GM19328 (cell line): ENCODE measurements around the gene FIS1.

Experiments
- ATAC-seq: cut with Tn5 transposase; IDR thresholded peaks from one replicate; pipeline ENCODE4 v1.9.1; 2021; ENCODE audit warnings: mild to moderate bottlenecking, moderate library complexity; ENCODE audit not compliant: unreplicated experiment

FIS1 gene

DNA sequence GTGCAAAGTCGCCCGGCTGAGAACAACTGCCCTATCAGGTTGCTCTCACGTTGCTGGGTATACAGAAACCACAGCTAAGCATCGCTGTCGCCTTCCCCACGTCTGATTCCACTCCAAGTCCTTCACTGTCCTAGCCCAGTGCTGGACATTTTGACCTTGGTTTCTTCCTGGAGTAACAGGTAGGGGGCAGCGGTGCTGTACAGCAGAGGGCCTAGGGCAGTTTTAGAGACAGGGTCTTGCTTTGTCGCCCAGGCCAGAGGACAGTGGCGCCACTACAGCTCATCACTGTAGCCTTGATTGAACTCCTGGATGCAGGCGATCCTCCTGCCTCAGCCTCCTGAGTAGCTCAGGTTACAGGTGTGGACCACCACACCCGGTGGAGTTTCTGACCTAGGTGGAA, 9.8 kb downstream of the FIS1 start:
- no peak for ATAC-seq

DNA sequence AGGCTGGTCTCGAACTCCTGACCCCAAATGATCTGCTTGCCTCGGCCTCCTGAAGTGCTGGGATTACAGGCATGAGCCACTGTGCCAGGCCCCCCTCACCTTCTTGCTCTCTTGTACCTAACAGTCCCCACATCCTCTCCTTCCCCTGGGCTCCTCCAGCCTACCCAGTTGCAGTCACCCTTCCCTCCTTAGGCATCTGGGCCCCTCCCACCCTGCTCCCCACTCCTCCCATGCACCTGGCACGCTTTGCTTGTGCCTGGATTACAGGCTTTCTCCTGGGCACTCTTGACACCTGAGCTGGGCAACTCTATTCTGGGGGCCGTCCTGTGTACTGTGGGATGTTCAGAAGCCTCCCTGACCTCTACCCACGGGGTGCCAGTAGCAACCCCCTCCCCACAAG, 10.2 kb downstream of the FIS1 start:
- no peak for ATAC-seq

DNA sequence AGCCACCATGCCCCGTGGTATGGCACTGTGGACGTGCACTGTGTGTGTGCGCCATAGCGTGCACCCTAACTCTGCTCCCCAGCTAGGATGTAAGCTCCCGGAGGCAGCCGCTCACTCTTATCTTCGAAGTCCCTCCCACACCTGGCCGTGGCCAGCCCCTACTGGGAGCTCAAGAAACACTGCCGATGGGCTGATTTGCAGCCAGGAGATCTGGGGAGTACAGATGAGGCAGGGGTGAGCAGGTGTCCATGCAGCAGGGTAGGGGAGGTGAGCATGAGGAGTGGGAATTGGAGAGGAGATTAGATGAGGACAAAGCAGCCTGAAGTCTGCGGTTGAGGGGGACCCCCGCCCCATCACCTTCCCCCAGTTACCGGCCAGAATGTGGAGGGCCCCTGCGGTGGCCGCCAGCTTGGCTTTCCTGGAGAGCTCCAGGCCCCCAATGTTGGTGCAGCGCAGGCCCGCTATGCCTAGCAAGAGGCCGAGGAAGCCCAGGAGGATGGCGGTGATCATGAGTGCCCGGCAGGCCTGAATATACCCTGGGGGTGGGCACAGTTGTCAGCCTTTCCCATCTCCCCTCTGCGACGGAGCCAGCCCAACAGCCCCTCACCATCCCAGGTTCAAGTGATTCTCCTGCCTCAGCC, 10.9 kb downstream of the FIS1 start:
- ATAC-seq: no peak

DNA sequence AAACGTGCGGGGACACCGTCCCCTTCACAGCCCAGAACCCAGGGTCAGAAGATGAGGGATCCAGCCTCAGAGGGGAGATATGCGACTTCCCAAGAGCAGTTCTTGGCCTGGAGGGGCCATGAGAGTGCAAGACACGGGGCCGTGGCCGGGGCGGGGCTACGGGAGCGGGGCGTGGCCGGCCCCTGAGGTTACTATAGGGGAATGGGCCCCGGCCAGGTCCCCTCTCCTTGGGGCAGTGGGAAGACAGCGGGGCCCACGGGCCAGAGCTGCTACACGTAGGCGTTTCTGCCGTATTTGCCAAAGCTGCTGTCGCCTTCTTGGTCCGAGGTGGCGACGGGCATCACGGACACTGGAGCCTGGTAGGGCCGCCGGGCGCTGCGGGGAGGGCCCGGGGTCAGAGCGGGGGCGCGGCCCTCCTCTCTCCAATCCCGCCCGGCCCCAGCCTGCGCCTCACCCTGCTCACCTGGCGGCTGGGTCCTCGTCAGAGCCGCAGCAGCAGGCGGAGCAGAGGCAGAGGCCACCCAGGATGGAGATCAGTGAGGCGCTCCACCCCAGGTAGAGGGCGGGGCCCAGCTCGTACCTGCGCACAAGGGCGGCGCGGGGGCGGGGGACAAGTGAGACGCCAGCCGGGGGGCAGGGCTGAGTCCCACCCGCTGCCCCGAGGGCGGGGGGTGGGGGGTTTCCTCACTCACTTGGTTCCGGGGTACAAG, 12.6 kb downstream of the FIS1 start:
- no peak for ATAC-seq

DNA sequence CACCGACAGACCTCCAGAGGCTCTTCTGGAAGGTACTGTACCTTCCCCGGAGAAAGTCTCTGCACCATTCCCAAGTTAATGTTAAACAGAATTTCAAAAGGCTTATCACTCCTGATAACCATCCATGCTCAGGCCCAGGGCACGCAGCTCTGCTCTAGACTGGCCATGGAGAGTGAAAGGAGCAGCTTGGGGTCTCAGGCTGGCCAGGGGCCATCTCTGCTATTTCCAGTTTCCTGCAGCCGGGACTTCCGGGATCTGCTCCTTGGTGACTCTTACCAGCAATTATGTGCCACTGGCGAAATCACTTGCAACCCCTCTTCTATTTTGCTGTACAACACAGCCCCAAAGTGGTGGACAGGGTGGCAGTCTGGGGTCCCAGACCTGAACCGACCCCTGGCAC, 13.2 kb downstream of the FIS1 start:
- no peak for ATAC-seq

DNA sequence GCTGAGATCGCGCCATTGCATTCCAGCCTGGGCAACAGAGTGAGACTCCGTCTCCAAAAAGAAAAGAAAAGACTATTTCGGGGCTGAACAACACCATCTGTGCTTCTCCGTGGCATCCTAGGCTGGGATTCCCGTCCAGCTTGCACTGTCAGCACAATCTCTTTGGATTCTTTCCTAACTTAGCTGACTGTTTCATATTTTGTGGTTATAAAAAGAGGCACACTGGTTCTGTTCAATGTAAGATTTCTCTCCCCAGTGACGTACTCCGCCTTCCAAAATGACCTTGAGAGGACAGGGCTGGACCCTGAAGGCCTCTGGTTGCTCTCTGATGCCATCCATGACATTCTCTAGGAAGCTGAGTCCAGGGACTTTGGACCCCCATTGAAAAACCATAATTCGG, 18.2 kb downstream of the FIS1 start:
- ATAC-seq: no peak

DNA sequence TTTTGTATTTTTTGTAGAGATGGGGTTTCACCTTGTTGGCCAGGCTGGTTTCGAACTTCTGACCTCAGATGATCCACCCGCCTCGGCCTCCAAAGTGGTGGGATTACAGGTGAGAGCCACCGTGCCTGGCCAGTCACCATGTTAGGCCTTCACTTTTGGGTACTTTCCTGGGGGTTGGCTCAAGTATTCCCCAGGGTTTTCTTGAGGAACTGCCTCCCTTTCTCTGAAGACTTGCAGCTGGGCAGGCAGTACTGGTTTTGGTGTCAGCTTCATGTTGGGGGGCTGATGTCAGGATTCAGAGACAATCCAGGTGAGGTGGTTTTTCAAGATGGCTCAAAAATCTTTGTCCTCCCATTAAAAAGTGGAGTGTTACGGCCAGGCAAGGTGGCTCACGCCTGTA, 19.2 kb downstream of the FIS1 start:
- no peak for ATAC-seq

DNA sequence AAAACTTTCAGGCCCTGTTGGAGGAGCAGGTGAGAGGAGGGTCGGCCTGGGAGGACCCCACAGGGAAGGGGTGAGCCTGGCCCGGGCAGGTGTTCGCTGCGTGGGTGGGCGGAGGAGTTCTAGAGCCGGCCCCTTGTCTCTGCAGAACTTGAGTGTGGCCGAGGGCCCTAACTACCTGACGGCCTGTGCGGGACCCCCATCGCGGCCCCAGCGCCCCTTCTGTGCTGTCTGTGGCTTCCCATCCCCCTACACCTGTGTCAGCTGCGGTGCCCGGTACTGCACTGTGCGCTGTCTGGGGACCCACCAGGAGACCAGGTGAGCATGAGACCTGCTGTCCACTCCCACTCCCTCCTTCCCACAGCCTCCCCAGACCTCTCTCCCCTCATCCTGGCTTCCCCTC, 21.4 kb downstream of the FIS1 start:
- no peak for ATAC-seq

DNA sequence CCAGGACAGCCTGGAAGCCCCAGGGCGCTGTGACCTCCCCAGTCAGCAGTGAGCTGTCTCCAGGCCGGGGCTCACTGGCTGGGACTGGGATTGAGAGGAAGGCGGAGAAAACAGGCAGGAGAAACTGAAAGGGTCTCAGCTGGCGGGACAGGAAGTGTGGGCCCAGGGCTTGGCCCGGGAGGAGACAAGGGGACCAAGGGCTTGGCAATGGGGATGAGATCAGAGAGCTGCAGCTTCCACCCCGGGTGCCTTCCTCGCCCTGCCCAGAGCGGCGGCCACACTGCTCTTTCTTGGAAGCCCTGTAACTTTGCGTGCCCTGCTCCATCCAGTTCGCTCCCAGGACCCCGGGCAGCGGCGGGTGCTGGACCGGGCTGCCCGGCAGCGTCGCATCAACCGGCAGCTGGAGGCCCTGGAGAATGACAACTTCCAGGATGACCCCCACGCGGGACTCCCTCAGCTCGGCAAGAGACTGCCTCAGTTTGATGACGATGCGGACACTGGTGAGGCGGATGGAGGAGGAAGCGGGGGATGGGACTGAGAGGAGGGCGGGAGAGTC, 22.5 kb downstream of the FIS1 start:
- no peak for ATAC-seq

DNA sequence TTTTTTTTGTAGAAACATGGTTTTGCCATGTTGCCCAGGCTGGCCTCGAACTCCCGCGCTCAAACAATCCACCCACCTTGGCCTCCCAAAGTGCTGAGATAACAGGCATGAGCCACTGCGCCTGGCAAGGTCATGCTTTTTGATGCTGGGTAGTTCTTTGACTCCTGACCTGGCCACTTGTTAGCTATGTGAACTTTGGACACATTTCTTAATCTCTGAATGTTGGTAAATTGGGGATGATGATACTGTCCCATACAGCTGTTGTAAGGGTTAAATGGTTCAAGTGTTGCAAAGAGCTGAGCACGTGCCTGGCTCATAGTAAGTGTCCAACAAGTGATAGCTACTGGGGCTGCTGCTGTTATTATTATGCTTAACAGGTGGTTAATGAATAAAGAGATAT, 24.6 kb downstream of the FIS1 start:
- no peak for ATAC-seq

DNA sequence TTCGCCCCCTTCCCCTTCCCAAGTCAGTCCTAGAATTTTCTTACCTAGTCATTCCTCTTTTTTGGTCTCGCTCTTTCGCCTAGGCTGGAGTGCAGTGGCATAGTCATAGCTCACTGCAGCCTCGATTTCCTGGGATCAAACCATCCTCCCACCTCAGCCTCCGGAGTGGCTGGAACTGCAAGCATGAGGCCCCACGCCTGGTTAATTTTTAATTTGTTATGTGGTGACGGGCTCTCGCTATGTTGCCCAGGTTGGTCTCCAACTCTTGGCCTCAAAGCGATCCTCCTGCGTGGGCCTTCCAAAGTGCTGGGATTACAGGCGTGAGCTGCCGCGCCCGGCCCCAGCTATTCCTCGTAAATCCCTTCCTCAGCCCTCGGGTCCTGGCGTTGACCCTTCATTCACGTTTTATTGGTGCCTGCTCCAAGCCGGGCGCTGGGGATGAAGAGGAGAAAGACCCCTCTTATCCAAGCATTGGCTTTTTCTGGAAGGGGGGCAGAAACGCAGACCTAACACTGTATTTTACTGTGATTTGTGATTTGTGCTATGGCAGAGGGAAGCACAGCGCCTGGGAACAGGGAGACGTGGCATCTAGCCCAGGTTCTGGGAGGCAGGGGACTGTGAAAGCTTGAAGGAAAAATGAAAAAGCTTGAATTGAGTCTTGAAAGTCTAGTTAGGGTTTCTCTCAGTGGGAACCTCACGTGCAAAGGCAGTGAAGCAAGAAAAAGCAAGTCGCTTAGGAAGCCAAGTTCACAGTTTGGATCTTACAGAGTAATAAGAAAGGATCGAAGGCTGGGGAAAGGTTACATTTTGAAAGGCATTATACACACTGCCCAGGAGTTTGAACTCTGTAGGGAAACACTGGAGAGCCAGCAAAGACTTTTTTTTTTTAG, 26.4 kb downstream of the FIS1 start:
- ATAC-seq: no peak

DNA sequence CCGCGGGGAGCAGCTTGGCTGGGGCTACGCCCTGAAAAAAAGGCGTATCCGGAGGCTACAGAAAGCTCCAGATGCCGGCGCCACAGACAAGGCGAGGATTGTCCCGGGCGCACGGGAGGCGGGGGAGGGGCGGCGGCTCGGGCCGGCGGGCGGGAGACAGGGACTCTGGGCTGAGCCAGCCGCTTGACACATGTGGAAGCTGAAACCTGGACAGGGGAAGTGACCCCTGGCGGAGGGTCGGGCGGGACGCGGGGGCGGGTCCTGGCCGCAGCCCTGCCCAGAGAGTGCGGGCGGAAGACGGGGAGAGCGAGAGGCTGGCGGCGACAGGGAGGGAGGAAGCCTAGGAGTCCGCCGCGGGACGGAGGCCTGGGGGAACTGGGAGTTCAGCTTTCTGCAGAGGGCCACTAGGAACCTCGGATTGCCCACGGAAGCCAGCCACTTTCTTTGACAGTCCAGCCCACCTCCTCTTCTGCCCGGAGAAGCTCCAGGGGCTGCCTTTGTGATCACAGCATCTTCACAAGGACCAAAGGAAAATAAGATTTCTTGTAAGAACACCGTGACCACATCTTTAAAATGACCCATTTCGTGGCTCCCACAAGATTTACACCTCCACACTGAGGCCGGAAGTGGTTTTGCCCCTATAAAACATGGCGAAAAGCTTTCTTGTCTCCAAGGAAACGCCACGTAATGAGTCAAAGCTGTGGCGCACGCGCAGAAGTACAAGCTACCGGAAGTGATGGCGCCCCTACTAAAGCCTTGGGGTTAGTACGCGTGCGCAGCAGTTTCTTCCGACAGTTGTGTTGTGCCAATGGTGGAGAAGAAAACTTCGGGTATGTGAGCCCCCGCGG, 27.3 kb downstream of the FIS1 start, which contains the start of the genes PLOD3 and ZNHIT1:
TSS of gene PLOD3 (minus strand) at position 194 of the 848 bp plus-strand sequence. CDS start 307 bp downstream, outside the sequence.
TSS of gene ZNHIT1 (plus strand) at position 778 of the 848 bp plus-strand sequence. CDS start at position 809, 31 bp downstream.
- ATAC-seq: peak; percentile 59

DNA sequence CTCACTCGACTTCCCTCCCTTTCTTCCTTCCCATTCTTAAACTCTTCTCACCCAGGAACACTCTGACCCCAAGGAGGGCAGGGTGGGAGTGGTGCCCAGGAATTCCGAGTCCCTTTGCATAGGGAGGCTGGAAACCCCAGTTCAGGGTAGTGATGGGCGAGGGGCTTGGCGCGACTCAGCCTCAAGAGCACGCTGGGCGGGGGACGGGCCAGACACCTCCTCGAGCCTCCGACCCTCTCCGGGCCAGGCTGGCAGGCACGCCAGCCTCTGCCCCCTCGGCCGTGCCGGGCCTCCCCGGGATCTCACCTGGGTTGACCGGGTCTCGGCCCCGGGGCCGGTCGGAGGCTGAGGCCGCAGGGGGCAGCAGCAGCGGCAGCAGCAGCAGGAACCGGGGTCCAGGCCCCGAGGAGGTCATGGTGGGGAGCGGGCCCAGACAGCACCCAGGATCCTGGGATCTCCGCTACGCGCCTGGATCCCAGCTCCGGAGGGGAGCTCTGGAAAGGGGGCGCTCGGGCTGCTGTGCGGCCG, 28.0 kb downstream of the FIS1 start:
- ATAC-seq: peak; percentile 12

DNA sequence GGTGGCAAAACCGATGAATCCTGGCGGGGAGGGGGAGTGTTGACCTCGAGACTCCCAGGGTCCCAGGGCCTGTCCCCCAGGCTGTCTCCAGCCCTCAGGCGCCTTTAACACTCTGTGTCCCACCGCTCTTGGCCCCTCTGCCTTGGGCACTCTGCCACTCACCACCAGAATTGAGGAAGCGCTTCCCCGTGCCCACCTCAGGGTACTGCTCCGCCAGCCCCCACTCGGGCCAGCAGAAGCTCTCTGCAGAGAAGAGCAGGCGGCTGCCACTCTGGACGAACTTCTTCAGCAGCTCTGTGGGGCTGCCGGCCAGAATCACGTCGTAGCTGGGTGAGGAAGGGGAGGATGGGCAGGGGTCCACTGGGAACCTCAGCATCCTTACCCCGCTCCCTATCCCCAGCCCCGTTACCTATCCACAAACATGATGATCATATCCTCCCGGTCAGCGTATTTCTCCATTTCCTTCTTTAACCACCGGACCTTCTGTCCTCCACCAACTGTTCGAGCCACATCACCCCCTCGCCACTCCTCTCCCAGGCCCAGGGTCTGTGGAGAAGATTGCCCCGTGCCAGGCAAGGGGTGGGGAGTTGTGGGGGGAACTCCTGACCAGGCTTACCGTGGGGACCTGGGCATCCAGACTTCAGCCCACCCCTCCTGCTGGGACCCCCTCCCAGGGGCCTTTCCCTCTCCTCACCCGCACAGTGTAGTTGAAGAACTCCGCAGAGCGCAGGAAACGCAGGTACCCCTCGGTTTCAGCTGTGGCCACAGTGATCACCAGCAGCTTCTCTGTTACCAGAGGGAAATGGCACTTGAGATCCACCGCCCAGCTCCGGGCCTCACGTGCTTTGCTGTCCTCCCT, 28.7 kb downstream of the FIS1 start:
- ATAC-seq: no peak

DNA sequence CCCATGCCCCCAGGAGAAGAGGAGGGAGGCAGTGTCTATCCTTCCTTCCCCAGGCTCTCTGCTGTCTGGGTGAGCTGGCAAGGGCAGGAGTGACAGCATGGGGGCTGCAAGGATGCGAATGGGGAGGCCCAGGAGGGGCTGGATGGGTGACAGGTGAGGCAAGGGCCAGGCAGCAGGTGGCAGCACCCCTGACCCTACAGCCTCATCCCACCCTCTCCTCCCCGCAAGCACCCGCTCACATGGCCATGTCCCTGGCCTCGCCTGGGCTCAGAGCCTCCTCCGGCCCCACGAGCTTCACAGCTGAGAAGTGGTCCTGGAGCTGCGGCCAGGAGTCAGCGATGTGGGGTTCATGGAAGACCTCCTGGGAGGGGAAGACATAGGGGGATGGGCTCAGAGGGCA, 32.9 kb downstream of the FIS1 start:
- no peak for ATAC-seq

DNA sequence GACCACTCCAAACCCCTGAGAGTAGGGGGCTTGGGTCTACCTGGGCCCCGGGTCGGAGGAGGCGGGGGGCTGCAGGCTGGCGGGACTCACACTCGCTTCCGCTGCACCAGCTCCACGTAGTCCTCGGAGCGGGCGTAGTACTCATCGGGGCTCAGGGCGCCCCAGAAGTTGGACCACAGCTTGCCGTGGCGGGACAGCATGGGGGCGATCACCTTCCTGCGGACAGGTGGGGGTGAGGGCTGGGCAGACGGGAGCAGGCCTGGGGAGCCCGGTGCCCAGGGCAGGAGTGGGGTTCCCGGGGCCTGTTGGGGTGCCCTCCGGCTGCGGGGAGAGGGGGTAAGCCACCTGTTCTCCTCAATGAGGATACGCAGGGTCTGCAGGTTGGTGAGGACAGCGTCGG, 33.4 kb downstream of the FIS1 start:
- ATAC-seq: no peak

DNA sequence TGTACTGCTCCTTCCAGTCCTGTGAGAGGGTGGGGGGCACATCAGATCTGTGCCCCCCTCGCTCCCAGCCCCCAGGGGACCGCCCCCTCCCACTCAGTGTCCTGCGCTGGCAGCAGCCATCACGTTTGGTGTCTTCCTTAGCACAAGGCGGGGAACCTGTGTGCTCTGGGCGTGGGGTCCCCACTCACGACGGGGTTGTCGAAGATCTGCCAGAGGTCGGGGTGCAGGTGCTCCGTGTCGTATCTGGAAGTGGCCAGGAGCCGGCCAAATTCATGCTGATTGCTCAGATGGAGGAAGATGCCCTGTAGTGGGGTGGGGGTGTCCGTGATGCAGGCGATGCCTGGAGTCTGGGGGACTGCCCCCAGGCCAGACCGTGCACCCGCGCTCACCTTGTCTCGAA, 34.7 kb downstream of the FIS1 start:
- no peak for ATAC-seq

DNA sequence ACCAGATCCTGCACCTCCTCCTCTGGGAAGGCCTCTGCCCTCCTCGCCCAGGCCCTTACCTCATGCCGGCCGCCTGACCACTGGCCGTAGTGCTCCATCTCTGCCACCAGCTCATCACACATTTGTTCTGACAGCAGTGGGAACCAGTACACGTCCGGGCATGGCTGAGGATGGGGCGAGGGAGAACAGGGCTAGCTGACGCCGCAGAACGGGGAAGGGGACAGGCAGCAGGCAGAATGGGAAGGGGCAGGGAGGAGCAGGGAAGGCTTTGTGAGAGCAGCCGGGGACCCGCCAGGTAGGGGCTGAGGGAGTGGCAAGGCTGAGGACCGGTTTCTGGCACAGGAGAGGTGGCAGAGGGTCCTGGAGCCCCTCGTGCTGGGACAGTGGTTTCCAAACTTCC, 36.1 kb downstream of the FIS1 start:
- no peak for ATAC-seq

DNA sequence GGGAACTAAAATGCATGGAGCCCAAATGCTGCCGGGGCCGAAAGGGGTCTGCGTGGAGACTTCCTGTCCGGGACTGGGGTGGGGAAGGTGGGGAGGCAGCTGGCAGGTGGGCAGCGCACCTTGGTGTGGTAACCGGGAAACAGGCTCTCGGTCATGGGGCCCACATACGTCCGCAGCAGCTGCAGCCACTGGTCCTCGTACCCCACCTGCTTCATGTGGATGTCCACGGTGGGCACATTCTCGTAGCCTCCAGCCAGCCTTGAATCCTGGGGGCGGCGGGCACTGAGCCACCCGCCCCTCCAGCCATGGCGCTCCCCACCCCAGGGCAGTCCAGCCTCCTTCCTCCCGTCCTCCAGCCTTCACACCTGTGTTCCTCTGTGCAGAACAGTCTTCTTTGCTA, 37.4 kb downstream of the FIS1 start:
- ATAC-seq: no peak
